H1 (cell line): ENCODE results near the gene CDH6. TPM values are rescaled to one million over a fixed set of nuclear protein-coding genes. Genes with fewer than 3 reads are reported as not detected.

Experiments
- CTCF ChIA-PET: fragments of 300-600 bp; sonication (Branson Sonifier 250); formaldehyde crosslinking; loops from one replicate; lab custom pipeline; 2021; ENCODE audit not compliant: partially characterized antibody; lab: Charles Lee
- POLR2A ChIA-PET: fragments of 300-600 bp; sonication (Branson Sonifier 250); formaldehyde crosslinking; loops from one replicate; lab custom pipeline; 2021; ENCODE audit warnings: inconsistent platforms; ENCODE audit not compliant: partially characterized antibody; lab: Charles Lee
- DNase-seq, 2 experiments: peaks; one replicate each; pipeline versions ENCODE4 v3.0.0 to v3.0.0-alpha.2; 2010 to 2022; ENCODE audit warnings: low spot score in 2 of 2, low read depth in 1 of 2, mixed read lengths in 1 of 2
- FAIRE-seq: peaks from 2 replicates; lab custom pipeline; 2011; peaks lifted over from hg19 to GRCh38; lab: Jason Lieb, UNC
- H2AFZ ChIP-seq: 2 replicates; pipeline ENCODE4 v1.8.1; 2012; ENCODE audit warnings: low read length, inconsistent platforms
- H2AK5ac ChIP-seq: 2 replicates; pipeline ENCODE4 v1.6.1; 2013; ENCODE audit warnings: low read depth, low read length
- H2BK120ac ChIP-seq: replicated peaks from 2 replicates; pipeline ENCODE3; 2013; ENCODE audit warnings: low read depth, low read length, inconsistent platforms
- H2BK12ac ChIP-seq: 2 replicates; pipeline ENCODE4 v1.6.1; 2013; ENCODE audit warnings: low read depth, low read length
- H2BK15ac ChIP-seq: 2 replicates; pipeline ENCODE4 v1.6.1; 2013; ENCODE audit warnings: low read length
- H2BK20ac ChIP-seq: 2 replicates; pipeline ENCODE4 v1.6.1; 2013; ENCODE audit warnings: low read length
- H2BK5ac ChIP-seq: 2 replicates; pipeline ENCODE4 v1.6.1; 2013; ENCODE audit warnings: low read depth, low read length
- H3K14ac ChIP-seq: 2 replicates; pipeline ENCODE4 v1.6.1; 2013; ENCODE audit warnings: inconsistent platforms; ENCODE audit not compliant: insufficient read length
- H3K18ac ChIP-seq: 2 replicates; pipeline ENCODE4 v1.6.1; 2013; ENCODE audit warnings: low read length; ENCODE audit errors: extremely low read depth
- H3K23ac ChIP-seq: 2 replicates; pipeline ENCODE4 v1.6.1; 2013; ENCODE audit warnings: inconsistent platforms; ENCODE audit not compliant: insufficient read length
- H3K23me2 ChIP-seq: 2 replicates; pipeline ENCODE4 v1.6.1; 2013; ENCODE audit warnings: low read depth, low read length
- H3K27ac ChIP-seq: 2 replicates; pipeline ENCODE4 v1.6.1; 2011; ENCODE audit warnings: low read depth, low read length, inconsistent platforms
- H3K27me3 ChIP-seq, 4 experiments: replicated peaks in 1 of 4; 1 replicate in 1 of 4; 2 replicates in 3 of 4; pipeline versions ENCODE4 v1.6.1 to v1.8.1; 2011 to 2013; ENCODE audit warnings: low read length in 3 of 4, mild to moderate bottlenecking in 3 of 4, inconsistent platforms in 2 of 4, mixed read lengths in 2 of 4, moderate library complexity in 1 of 4; ENCODE audit not compliant: control insufficient read depth in 3 of 4, insufficient read depth in 3 of 4; ENCODE audit errors: extremely low read depth in 1 of 4
- H3K36me3 ChIP-seq, 4 experiments: 2 replicates each; pipeline versions ENCODE4 v1.6.1 to v1.8.1; 2011 to 2013; ENCODE audit warnings: mild to moderate bottlenecking in 4 of 4, low read length in 3 of 4, moderate library complexity in 2 of 4, control low read depth in 1 of 4, inconsistent platforms in 1 of 4; ENCODE audit not compliant: insufficient read depth in 4 of 4, control insufficient read depth in 2 of 4
- H3K4ac ChIP-seq: replicated peaks from 2 replicates; pipeline ENCODE3; 2013; ENCODE audit warnings: low read length, low read depth, mixed read lengths, inconsistent platforms; ENCODE audit not compliant: insufficient read length
- H3K4me1 ChIP-seq, 4 experiments: replicated peaks in 1 of 4; 1 replicate in 1 of 4; 2 replicates in 3 of 4; pipeline versions ENCODE4 v1.6.1 to v1.8.1; 2011 to 2013; ENCODE audit warnings: low read length in 3 of 4, inconsistent platforms in 2 of 4, mixed read lengths in 1 of 4; ENCODE audit not compliant: insufficient read depth in 4 of 4, control insufficient read depth in 3 of 4
- H3K4me2 ChIP-seq, 2 experiments: 2 replicates each; pipeline versions ENCODE4 v1.6.1 to v1.8.1; 2011 to 2013; ENCODE audit warnings: low read depth in 2 of 2, low read length in 2 of 2, control low read depth in 1 of 2, inconsistent platforms in 1 of 2, mild to moderate bottlenecking in 1 of 2; ENCODE audit not compliant: insufficient read depth in 1 of 2
- H3K4me3 ChIP-seq, 4 experiments: fragments of 200-600, 300-600 bp in 1 of 4; sonication (generic), shearing (Covaris generic), sonication (Bioruptor Twin) in 1 of 4; 2 replicates each; pipeline versions ENCODE4 v1.5.1 to v1.8.1; 2011 to 2016; ENCODE audit warnings: low read length in 4 of 4, low read depth in 3 of 4, control low read depth in 2 of 4, inconsistent platforms in 2 of 4, mild to moderate bottlenecking in 2 of 4, mixed read lengths in 1 of 4, moderate library complexity in 1 of 4; ENCODE audit not compliant: insufficient read depth in 2 of 4; ENCODE audit errors: extremely low read depth in 1 of 4
- H3K56ac ChIP-seq: replicated peaks from 2 replicates; pipeline ENCODE3; 2013; ENCODE audit warnings: low read depth, mild to moderate bottlenecking, mixed read lengths, low read length, inconsistent platforms; ENCODE audit not compliant: insufficient read length
- H3K79me1 ChIP-seq: 2 replicates; pipeline ENCODE4 v1.6.1; 2013; ENCODE audit warnings: low read depth, low read length, control low read depth
- H3K79me2 ChIP-seq, 2 experiments: 2 replicates each; pipeline versions ENCODE4 v1.6.1 to v1.8.1; 2012 to 2013; ENCODE audit warnings: low read length in 2 of 2, mild to moderate bottlenecking in 2 of 2, inconsistent platforms in 1 of 2; ENCODE audit not compliant: insufficient read depth in 2 of 2, control insufficient read depth in 1 of 2
- H3K9ac ChIP-seq, 4 experiments: replicated peaks in 1 of 4; 1 replicate in 1 of 4; 2 replicates in 3 of 4; pipeline versions ENCODE4 v1.6.1 to v1.8.1; 2011 to 2013; ENCODE audit warnings: low read depth in 3 of 4, low read length in 3 of 4, control low read depth in 2 of 4, mild to moderate bottlenecking in 2 of 4, moderate library complexity in 2 of 4, inconsistent platforms in 1 of 4; ENCODE audit errors: extremely low read depth in 1 of 4
- H3K9me3 ChIP-seq, 2 experiments: 2 replicates each; pipeline versions ENCODE4 v1.6.1 to v1.8.1; 2012 to 2013; ENCODE audit warnings: mild to moderate bottlenecking in 2 of 2, moderate library complexity in 2 of 2, control low read depth in 1 of 2, inconsistent platforms in 1 of 2, low read depth in 1 of 2, low read length in 1 of 2, mixed read lengths in 1 of 2; ENCODE audit not compliant: insufficient read depth in 2 of 2
- H4K20me1 ChIP-seq, 2 experiments: replicated peaks in 1 of 2; 2 replicates each; pipeline versions ENCODE3 to v1.8.1; 2011 to 2013; ENCODE audit warnings: inconsistent platforms in 2 of 2, low read length in 2 of 2, mild to moderate bottlenecking in 1 of 2; ENCODE audit not compliant: insufficient read depth in 2 of 2, control insufficient read depth in 1 of 2
- H4K5ac ChIP-seq: 2 replicates; pipeline ENCODE4 v1.6.1; 2013; ENCODE audit warnings: low read length, low read depth, mixed read lengths, inconsistent platforms; ENCODE audit not compliant: insufficient read length
- H4K8ac ChIP-seq: 2 replicates; pipeline ENCODE4 v1.8.0; 2013; ENCODE audit warnings: mild to moderate bottlenecking, moderate library complexity, low read length, inconsistent platforms; ENCODE audit not compliant: insufficient read depth; ENCODE audit errors: extremely low read depth
- H4K91ac ChIP-seq: replicated peaks from 2 replicates; pipeline ENCODE3; 2013; ENCODE audit warnings: low read length, mixed read lengths, inconsistent platforms; ENCODE audit not compliant: insufficient read length
- CHD1 ChIP-seq: IDR thresholded peaks from 2 replicates; pipeline ENCODE4 v1.6.1; 2012; ENCODE audit warnings: low read depth, low read length, improper control_type of control experiment
- CHD2 ChIP-seq: IDR thresholded peaks from 2 replicates; pipeline ENCODE4 v1.6.1; 2012; ENCODE audit warnings: low read length, improper control_type of control experiment
- CTCF ChIP-seq, 3 experiments: IDR thresholded peaks; 1 replicate in 2 of 3; 2 replicates in 1 of 3; pipeline versions ENCODE4 v1.5.1 to v1.6.1; 2011; ENCODE audit warnings: low read length in 3 of 3, mild to moderate bottlenecking in 3 of 3, inconsistent platforms in 2 of 3, low read depth in 1 of 3, moderate library complexity in 1 of 3; ENCODE audit not compliant: insufficient read depth in 1 of 3; ENCODE audit errors: control extremely low read depth in 1 of 3
- RAD21 ChIP-seq, 2 experiments: IDR thresholded peaks in 1 of 2; conservative IDR thresholded peaks in 1 of 2; 2 replicates each; pipeline ENCODE4 v1.6.1; 2011; ENCODE audit warnings: low read depth in 2 of 2, low read length in 2 of 2, improper control_type of control experiment in 1 of 2, inconsistent platforms in 1 of 2, mild to moderate bottlenecking in 1 of 2, moderate library complexity in 1 of 2
- TEAD4 ChIP-seq: IDR thresholded peaks from 2 replicates; pipeline ENCODE4 v1.6.1; 2012; ENCODE audit warnings: low read depth, low read length, inconsistent platforms, mixed read lengths
- WGBS, 2 experiments: shearing (Covaris generic) in 1 of 2; methylation state at CpG; one replicate each; pipeline versions ENCODE4 v1.1.6 to v1.1.7; 2013 to 2015; ENCODE audit warnings: low lambda C conversion rate in 2 of 2, mixed read lengths in 2 of 2, inconsistent platforms in 1 of 2, low coverage in 1 of 2, missing lambda C conversion rate in 1 of 2; ENCODE audit not compliant: insufficient replicate concordance in 2 of 2, insufficient coverage in 1 of 2, insufficient read length in 1 of 2; ENCODE audit errors: extremely low coverage in 1 of 2, missing lambda C conversion rate in 1 of 2; 5-methylcytosine and 5-hydroxymethylcytosine counted together
- polyA plus RNA-seq, 7 experiments: library from polyadenylated mRNA; depleted of rRNA in 3 of 7; stranded (reverse) in 5 of 7; unstranded in 2 of 7; fragments of >200 nt in 5 of 7; fragments of 200-250 nt in 2 of 7; gene quantifications; 1 replicate in 5 of 7; 2 replicates in 1 of 7; 4 replicates in 1 of 7; pipeline versions ENCODE4 v1.2.1 to v1.2.3, GENCODE V29; 2011 to 2013; ENCODE audit warnings: missing spikeins in 2 of 7, mixed read lengths in 2 of 7
- total RNA-seq: library from RNA; stranded (reverse); fragmentation: NEBNext Ultra II Directional; extraction: Animal tissue kit (Norgen Biotek cat#: 25700); gene quantifications from 2 replicates; pipeline ENCODE4 v1.2.1, GENCODE V29; 2021

CDH6 gene
- total and polyA plus RNA-seq, 2 of the 8 experiments (the other 6 are each of a cell fraction or from before 2014, with no cell fraction given): 1.4 to 1.9 TPM

GRCh38 chr5:31229266-31229665, 35.8 kb downstream of the CDH6 start:
- POLR2A ChIA-PET: no interaction called here
- CTCF ChIA-PET: interaction anchor here (1.3 to 1.5 kb wide), 2 partner anchors 41 to 42 kb away, joined by 4 to 6 read pairs; no protein-coding TSS in a partner anchor
- FAIRE-seq: no peak

More at GRCh38 chr5:31229266-31229665, 35.8 kb downstream of the CDH6 start:
- Histone ChIP-seq H2BK20ac (no peak overlapping the region), H3K56ac (no peak overlapping the region), H2AFZ (no peak overlapping the region), H3K36me3 (no peaks in the 10 kb centered on the region), H2BK5ac (no peak overlapping the region), H3K23ac (no peak overlapping the region), H2BK15ac (no peak overlapping the region), H3K27ac (no peak overlapping the region), H3K4me2 (no peak overlapping the region), H2BK12ac (no peak overlapping the region), H3K79me1 (no peaks in the 10 kb centered on the region), H4K20me1 (peaks cover 0 to 2% of the 10 kb centered on the region in 2 experiments), H3K4me3 (no peak overlapping the region), H3K4ac (no peak overlapping the region), H4K91ac (no peak overlapping the region), H3K9me3 (no peaks in the 10 kb centered on the region), H3K4me1 (no peaks in the 10 kb centered on the region), H4K5ac (no peak overlapping the region), H3K9ac (no peak overlapping the region), H3K14ac (no peak overlapping the region), H2BK120ac (no peak overlapping the region), H4K8ac (no peak overlapping the region), H3K27me3 (no peaks in the 10 kb centered on the region), H3K23me2 (no peaks in the 10 kb centered on the region), H3K18ac (no peak overlapping the region), H3K79me2 (no peaks in the 10 kb centered on the region), H2AK5ac (no peak overlapping the region)
- no peak for DNase-seq
- WGBS, 2 experiments: 90% methylated on average over 2 of the region's 2 CpGs; no CpG with 5 or more reads in 1 of the 2 experiments
- no peak for TF ChIP-seq CHD2
- no peak for TF ChIP-seq CHD1
- no peak for TF ChIP-seq RAD21 (IDR thresholded peaks at IDR 0.05 in 1 of 2, conservative IDR thresholded peaks at IDR 0.05 in 1 of 2; ENCODE audit: low read depth in 2 of 2, low read length in 2 of 2)
- TF ChIP-seq CTCF (IDR thresholded peaks at IDR 0.05; ENCODE audit: control extremely low read depth in 1 of 3, insufficient read depth in 1 of 3, low read depth in 1 of 3, low read length in 3 of 3): no peak
- TF ChIP-seq TEAD4: no peak
